ENCODE measurements around the gene MYH11.

DNA sequence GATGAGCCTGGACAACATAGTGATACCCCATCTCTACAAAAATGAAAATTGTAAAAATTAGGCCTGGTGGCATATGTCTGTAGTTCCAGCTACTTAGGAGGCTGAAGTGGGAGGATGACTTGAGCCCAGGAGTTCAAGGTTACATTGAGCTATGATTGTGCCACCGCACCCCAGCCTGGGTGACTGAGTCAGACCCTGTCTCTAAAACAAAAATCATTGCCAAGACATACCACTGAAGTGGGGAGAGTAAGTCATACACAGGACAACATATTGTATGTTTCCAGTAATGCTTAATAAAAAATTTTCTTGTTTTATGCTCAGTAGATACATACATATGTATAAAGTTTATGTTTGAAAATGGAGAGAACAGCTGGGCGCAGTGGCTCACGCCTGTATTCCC, 167.5 kb downstream of the MYH11 start:
- TF ChIP-seq, protein P1, sequence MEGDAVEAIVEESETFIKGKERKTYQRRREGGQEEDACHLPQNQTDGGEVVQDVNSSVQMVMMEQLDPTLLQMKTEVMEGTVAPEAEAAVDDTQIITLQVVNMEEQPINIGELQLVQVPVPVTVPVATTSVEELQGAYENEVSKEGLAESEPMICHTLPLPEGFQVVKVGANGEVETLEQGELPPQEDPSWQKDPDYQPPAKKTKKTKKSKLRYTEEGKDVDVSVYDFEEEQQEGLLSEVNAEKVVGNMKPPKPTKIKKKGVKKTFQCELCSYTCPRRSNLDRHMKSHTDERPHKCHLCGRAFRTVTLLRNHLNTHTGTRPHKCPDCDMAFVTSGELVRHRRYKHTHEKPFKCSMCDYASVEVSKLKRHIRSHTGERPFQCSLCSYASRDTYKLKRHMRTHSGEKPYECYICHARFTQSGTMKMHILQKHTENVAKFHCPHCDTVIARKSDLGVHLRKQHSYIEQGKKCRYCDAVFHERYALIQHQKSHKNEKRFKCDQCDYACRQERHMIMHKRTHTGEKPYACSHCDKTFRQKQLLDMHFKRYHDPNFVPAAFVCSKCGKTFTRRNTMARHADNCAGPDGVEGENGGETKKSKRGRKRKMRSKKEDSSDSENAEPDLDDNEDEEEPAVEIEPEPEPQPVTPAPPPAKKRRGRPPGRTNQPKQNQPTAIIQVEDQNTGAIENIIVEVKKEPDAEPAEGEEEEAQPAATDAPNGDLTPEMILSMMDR (IDR thresholded peaks at IDR 0.05), result no peak
- TF ChIP-seq ZFX (IDR thresholded peaks at IDR 0.05; ENCODE audit: borderline replicate concordance), result no peak
